NCI-H1930 (cell line): ENCODE results near the gene CACNA1C.

ENCODE experiments used
- DNase-seq, 2 experiments: peaks; one replicate each; lab custom pipeline; 2025; lab: John Stamatoyannopoulos, UW

Gene CACNA1C

GRCh38 chr12:2258025-2258424, 205.2 kb downstream of the CACNA1C start:
- no peak for DNase-seq

- no peak for DNase-seq
Measured at GRCh38 chr12:2259369-2259768, 206.6 kb downstream of the CACNA1C start.

DNA sequence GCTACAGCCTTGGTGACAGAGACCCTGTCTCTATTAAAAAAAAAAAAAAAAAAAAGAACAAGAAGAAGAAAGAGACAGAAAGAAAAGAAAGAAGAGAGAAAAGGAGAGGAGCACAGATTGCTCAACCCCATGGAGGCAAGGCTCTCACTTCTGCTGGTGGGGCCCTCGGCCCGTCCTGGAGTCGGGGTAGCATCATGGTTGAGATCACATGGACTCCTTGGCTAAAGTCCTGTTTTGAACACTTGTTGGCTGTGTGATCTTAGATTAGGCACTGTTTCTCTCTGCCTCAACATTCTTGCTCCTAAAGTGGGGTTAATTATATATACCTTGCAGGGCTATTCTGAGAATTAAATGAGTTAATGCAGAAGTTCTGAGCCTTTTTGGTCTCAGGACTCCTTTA, 207.7 kb downstream of the CACNA1C start:
- DNase-seq = no peak

DNA sequence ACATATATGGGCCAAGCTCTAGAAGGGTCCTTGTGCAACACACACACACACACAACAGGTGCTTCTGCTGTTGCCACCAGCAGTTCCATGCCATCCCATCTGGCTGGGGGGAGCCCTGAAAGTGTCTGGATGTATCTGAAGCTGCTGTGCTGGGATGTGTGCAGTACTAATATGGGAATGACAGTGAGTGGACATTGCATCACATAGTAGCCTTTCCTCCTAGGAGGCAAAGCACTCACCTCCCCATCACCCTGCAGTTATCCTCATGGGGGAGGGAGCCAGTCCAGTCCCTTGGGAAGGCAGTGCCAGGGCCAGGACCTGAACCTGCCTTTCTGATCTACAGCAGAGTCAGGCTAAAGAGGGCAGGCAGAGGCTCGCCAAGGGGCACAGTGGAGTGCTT, 208.9 kb downstream of the CACNA1C start:
- no peak for DNase-seq

DNA sequence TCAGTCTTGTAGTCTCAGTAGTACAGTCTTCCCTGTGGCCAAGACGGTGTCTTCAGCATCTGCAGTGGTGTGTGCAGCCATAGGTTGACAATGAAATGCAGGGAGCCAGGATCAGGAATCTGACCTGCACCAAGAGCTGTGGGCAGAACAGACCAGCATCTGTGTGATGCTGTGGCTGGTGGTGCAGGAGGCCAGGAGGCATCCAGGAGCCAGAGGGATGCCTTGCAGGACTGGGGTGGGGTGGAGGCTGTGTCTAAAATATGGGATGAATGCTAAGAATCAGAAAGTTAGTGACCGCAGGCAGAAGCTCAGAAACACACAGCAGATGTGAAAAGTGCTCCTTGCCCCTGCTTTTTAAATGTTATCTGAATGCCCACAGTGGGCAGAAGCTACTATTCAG, 209.7 kb downstream of the CACNA1C start:
- no peak for DNase-seq

GRCh38 chr12:2263901-2264300, 211.1 kb downstream of the CACNA1C start:
- DNase-seq = no peak

DNA sequence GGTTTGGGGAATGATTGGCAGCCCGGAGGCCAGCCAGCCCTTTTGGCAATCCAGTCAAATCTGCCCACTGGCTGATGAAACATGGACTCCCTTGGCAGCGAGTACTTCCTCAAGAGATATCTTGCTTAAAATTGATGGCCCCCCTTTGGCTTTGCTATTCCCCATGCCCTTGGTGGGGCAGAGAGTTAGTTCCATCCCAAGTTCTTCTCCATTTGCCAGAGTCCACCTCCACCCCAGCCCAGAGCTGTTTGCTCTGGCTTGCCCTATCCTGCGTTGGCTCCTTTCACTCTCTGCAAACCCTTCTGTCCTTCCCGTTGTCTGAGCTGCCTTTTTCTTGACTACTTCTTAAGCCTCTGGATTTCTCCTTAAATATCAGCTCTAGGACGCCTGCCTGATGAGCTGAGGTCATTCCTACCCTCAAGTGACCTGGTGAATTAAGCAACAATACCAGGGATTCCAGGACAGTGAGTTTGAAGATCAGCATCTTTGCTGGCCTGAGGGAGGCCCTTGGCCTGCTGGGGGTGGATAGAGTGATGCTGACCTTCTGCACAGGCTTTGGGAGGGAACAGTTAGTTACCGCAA, 212.0 kb downstream of the CACNA1C start:
- DNase-seq = no peak

DNA sequence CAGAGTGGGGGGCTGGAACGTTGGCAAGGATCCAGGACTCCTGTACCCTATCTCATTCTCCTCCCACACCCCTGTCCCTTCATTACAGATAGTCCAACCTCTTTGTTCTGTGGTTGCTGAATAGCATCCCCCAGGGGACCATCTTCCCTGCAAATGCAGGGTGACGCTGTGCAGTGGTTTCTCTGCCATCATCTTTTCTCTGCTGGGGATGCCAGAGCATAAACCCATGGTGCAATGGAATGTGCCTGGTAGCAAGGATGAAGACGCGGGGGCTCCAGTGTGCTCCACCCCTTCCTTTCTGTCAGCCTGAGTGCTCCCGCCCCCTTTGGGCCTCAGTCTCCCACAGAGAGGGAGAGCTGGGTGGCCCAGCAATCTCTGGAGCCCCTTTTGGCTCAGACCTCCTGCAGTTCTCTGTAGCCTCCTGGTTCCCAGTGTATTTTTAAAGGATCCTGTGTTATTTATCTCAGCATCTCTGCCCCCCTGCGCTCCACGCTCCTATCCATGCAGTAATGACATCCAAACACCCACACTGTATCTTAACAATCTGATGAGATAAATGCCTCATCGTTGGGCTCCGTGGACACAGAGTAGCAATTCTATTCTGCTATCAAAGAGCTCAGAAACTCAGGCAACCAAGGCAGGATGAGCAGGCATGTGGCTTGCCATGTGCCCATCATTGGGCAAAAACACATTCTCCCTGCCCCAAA, 212.8 kb downstream of the CACNA1C start:
- no peak for DNase-seq

- no peak for DNase-seq
Measured at GRCh38 chr12:2266666-2267620, 214.2 kb downstream of the CACNA1C start.

DNA sequence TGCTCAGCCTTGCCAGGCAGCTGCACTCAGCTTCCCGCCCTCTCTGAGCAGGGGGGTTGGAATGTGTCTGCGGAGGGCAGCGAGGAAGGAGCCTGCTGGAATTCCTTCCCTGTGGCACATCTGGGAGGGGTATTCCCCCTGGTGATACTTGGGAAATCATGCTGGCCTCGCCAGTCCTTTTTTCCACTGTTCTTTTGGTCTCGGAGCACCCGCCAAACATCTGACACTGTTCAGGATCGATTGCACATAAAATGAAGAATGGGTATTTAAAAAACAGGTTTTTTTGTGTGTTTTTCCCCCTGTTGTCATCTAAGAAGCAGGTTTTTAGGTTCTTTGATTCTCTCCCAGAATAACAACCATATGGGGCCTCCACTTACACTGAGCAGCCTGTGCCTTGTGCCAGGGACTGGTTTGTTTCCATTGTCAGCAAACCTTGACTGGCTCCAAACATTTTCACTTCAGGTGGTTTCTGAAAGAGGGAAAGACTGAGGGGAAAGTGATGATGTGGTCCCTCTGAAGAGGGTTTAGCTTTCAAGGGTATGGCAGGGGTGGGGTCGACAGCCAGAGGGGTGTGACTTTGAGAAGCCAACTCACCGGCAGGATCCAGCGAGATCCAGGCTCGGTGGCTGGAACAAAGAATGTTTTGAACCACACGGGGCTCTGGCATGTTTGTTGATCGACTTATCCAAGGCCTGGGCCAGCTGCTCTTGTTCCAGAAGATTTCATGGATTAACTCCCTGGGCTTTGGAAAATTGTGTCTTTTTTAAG, 215.1 kb downstream of the CACNA1C start:
- no peak for DNase-seq

DNA sequence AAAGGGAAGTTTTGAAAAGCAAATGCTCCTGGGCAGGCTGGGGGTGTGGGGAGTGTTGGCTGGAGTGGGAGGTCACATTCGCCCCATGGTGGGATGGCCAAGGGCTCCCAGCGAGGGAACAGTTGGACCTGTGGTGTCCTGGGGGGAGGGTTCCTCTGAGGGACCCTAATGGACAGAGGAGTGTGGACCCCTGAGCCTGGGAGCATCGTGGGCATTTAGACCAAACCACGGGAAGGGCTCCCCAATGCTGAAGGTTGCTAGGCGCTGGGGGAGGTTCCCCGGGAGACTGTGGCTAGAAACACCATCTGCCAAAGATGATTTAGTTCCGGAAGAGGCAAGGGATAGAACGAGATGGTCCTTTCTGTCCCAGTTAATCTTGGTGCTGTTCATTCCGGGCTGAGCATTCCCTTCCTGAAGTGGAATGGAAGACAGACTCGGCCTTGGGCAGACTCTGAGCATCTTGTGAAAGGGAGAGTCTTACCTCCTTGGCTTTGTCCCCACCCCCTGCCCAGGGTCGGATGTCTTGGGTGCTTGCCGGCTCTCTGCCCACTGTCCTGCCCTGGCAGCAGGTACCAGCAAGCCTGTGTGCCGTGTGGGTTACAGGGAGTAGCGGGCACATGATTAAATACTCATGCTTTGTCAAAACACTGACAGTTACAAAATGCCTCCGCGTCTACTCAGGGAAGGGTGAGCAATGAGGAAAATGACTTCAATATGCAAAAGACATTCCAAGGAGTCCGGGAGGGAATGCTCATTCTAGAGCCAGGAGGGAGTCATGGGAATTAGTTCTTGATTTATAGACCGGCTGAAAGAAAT, 215.9 kb downstream of the CACNA1C start:
- DNase-seq = no peak

- no peak for DNase-seq
Measured at GRCh38 chr12:2270846-2271245, 218.1 kb downstream of the CACNA1C start.

DNA sequence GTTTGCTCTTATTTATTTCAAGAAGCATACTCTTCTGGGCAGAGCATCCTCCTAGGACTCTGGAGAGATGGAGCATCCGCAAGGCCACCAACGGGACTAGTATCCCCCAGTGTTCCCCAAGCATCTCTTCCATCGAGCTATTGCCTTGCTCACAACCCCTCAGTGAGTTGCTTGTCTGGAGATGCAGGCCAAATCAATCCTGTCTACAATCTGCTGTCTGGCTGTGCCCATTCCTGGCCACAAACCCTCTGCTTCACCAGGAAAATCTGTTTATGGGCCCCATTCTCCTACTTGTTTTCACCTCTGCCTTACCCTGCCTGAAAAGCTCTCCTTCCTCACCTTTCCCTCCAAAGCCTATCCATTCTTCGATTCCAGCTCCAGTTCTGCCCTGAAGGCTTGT, 219.2 kb downstream of the CACNA1C start:
- DNase-seq = no peak

GRCh38 chr12:2273288-2273687, 220.5 kb downstream of the CACNA1C start:
- no peak for DNase-seq

DNA sequence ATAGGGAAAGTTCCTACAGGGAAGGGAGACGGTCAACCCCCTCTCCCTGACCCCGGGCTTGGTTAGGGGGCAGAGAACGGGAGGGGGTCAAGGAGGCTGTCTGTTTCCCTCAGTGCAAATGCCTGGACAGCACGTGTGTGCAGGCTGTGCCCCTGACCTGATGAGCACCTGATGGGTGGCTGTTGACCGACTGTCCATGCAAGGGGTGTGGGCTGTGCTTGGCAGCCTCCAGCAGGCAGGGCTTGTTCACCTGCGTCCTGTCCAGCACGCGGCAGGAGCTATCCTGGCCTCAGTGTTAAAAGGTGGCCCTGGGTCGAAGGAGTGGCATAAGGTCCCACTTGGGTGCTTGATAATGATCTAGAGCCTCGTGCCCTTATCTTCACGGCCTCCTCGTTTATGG, 221.0 kb downstream of the CACNA1C start:
- no peak for DNase-seq

DNA sequence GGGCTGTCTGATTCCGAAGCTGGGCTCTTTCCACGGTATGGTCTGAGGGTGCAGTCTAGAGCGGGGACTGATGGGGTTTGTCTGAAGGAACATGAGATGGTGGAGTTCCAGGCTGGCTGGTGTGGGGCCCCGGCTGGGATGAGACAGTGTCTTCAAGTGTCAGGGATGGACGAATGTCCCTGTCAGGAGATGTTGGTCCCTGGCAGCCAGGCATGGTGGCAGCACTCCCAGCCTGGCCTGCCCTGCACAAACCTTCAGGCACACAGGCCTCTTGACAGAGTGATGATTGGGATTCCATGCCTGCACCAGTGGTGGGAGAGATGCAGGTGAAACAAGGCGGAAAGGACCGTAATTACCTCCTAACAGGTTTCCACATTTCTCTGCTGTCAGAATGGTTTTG, 221.9 kb downstream of the CACNA1C start:
- no peak for DNase-seq

DNA sequence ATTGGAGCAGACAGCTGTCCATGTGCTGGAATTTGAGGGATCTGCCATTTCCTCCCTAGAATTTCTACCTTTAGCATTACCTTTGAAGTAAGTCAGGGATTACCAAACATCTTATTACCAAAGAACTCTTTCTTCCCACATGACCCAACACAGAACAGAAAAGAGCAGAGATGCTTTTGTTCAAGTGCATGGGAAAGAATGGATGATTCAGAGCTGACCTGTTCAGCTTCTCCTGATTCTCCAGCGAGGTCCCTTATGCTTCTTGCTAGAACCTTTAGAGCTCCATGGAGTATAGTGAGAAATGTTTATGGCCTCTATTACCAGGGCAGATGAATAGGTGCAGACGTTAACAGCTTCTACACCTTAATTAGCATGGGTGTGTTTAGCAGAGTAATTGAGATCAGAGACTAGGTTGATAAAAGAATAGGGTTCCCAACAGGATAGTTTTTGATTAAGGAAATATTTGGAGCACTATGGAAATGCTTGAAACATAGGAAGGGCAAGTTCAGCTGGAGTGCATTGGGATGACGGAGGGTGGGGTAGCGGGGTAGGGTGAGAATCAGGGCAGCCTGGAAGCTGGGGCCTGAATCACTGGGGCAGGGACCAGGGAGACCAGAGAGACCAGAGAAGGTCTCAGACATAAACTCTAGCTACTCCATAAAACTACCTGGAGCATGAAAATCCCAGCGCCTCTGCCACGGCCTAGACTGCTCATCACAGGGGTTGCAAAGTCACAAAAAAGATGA, 223.7 kb downstream of the CACNA1C start:
- DNase-seq = no peak

GRCh38 chr12:2277492-2278155, 224.8 kb downstream of the CACNA1C start:
- DNase-seq = no peak

DNA sequence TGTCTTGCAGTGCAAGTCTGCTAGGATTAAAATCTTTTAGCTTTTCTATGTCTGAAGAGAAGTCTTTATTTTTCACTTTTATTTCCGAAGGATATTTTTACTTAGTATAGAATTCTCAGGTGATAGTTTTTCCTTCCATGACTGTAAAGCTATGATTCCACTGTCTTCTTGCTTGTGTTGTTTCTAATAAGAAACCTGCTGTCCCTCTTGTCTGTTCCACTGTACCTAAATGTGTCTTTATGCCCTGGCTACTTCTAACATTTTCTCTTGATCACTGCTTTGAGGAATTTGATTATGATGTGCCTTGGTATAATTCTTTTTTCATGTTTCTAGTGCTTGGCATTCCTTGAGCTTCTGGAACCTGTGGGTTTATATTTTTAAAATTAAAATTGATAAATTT, 228.7 kb downstream of the CACNA1C start:
- DNase-seq = no peak

DNA sequence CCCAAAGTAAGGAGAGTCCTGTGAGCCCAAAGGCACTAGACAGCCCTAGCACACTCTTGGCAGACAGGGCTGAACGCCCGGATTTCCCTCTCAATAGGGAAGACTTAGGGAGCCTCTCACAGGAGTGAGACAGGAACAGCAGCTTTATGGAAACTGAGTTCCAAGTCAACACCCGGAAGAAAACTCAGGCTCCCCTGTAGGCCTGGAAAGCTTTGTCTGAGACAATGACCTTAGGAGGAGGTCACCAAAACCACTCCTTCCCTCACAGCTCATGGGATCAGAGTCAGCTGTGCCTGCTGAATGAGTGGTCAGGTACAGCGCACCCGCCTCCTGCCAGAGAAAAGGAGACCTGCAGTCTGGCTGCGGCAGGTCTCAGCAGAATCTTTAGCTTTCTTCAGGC, 229.5 kb downstream of the CACNA1C start:
- no peak for DNase-seq
